DOHH2 (cell line): Measurements from ENCODE around the gene SP9.
A peak's percentile ranks its signal among the peaks of the same experiment; 100 is the strongest.

Source experiments
- H3F3A ChIP-seq: fragments of 200-600 bp; sonication (generic), shearing (Covaris generic); 2 replicates; pipeline ENCODE4 v1.6.0; 2016; ENCODE audit warnings: antibody characterized with exemption, mild to moderate bottlenecking; ENCODE audit not compliant: control insufficient read depth, insufficient read depth
- H3K27ac ChIP-seq: fragments of 200-600 bp; sonication (generic); 2 replicates; pipeline ENCODE4 v1.5.1; 2014; ENCODE audit warnings: low read depth, mild to moderate bottlenecking, low read length, moderate library complexity
- H3K27me3 ChIP-seq: fragments of 200-600 bp; sonication (generic); 2 replicates; pipeline ENCODE4 v1.6.1; 2014; ENCODE audit warnings: mild to moderate bottlenecking, low read length, mixed read lengths; ENCODE audit not compliant: control insufficient read depth
- H3K36me3 ChIP-seq: fragments of 200-600 bp; sonication (generic); 2 replicates; pipeline ENCODE4 v1.6.1; 2014; ENCODE audit warnings: mild to moderate bottlenecking, low read length, moderate library complexity, mixed read lengths; ENCODE audit not compliant: control insufficient read depth
- H3K4me1 ChIP-seq: fragments of 200-600 bp; sonication (generic); 2 replicates; pipeline ENCODE4 v1.6.1; 2014; ENCODE audit warnings: mild to moderate bottlenecking, low read length, mixed read lengths; ENCODE audit not compliant: control insufficient read depth
- H3K4me2 ChIP-seq: fragments of 200-600 bp; sonication (generic); 2 replicates; pipeline ENCODE4 v1.6.0; 2014; ENCODE audit warnings: mild to moderate bottlenecking, low read length, moderate library complexity
- H3K4me3 ChIP-seq: fragments of 200-600 bp; sonication (generic); 2 replicates; pipeline ENCODE4 v1.5.1; 2014; ENCODE audit warnings: mild to moderate bottlenecking, low read length, mixed read lengths
- H3K79me2 ChIP-seq: fragments of 200-600 bp; sonication (generic); 2 replicates; pipeline ENCODE4 v1.6.1; 2014; ENCODE audit warnings: mild to moderate bottlenecking, low read length, mixed read lengths; ENCODE audit not compliant: control insufficient read depth
- H3K9me2 ChIP-seq: fragments of 200-600 bp; sonication (generic); replicated peaks from 2 replicates; pipeline ENCODE4 v1.6.1; 2014; ENCODE audit warnings: mild to moderate bottlenecking, low read length, mixed read lengths; ENCODE audit not compliant: control insufficient read depth
- H3K9me3 ChIP-seq: fragments of 200-600 bp; sonication (generic); 2 replicates; pipeline ENCODE4 v1.6.1; 2014; ENCODE audit warnings: antibody characterized with exemption, low read length, mixed read lengths; ENCODE audit not compliant: control insufficient read depth, insufficient read depth
- H4K20me1 ChIP-seq: fragments of 200-600 bp; sonication (generic); 2 replicates; pipeline ENCODE4 v1.6.0; 2014; ENCODE audit warnings: low read depth, mild to moderate bottlenecking, antibody characterized with exemption, low read length, moderate library complexity; ENCODE audit not compliant: control insufficient read depth, insufficient read depth
- EZH2phosphoT487 ChIP-seq: fragments of 200-600 bp; sonication (generic); IDR thresholded peaks from 2 replicates; pipeline ENCODE4 v1.6.1; 2017; ENCODE audit warnings: borderline replicate concordance, mild to moderate bottlenecking, antibody characterized with exemption, low read length, moderate library complexity, mixed read lengths
- TF ChIP-seq, protein P1 (sequence below): fragments of 200-600 bp; sonication (generic); IDR thresholded peaks from one replicate; pipeline ENCODE4 v1.5.1; 2014; ENCODE audit warnings: antibody characterized with exemption, mild to moderate bottlenecking, low read depth, low read length; ENCODE audit not compliant: poor library complexity, severe bottlenecking

The SP9 gene

DNA sequence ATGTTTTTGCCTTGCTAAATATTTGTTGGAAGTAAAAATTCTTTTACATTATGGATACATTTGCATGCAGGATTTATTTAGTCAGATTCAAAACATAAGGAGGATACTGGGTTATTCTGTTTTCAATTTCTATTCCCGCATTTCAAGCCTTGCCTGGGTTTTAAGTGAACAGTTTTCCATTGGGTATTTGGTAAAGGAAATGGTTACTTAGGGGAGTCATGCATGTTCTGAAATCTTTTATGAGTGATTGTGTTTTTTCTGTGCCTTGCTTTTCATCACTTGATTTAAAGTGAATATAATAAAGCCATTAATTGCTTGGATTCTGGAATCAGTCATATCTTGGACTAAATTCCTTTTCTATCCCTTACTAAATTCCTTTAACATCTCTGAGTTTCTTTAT lies 12.0 kb upstream of the SP9 start:
- H3K79me2 ChIP-seq: no peaks in the 10 kb centered on the region
- H3K4me2 ChIP-seq: no peak overlapping the region
- no peaks in the 10 kb centered on the region for H3K9me2 ChIP-seq
- H3K36me3 ChIP-seq: no peaks in the 10 kb centered on the region
- H3K4me1 ChIP-seq: peaks cover 11% of the 10 kb centered on the region
- H4K20me1 ChIP-seq: no peaks in the 10 kb centered on the region
- H3K27ac ChIP-seq: no peak overlapping the region
- no peak overlapping the region for H3K4me3 ChIP-seq
- TF ChIP-seq, protein P1, sequence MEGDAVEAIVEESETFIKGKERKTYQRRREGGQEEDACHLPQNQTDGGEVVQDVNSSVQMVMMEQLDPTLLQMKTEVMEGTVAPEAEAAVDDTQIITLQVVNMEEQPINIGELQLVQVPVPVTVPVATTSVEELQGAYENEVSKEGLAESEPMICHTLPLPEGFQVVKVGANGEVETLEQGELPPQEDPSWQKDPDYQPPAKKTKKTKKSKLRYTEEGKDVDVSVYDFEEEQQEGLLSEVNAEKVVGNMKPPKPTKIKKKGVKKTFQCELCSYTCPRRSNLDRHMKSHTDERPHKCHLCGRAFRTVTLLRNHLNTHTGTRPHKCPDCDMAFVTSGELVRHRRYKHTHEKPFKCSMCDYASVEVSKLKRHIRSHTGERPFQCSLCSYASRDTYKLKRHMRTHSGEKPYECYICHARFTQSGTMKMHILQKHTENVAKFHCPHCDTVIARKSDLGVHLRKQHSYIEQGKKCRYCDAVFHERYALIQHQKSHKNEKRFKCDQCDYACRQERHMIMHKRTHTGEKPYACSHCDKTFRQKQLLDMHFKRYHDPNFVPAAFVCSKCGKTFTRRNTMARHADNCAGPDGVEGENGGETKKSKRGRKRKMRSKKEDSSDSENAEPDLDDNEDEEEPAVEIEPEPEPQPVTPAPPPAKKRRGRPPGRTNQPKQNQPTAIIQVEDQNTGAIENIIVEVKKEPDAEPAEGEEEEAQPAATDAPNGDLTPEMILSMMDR: no peak
- no peak for TF ChIP-seq EZH2phosphoT487
- peaks cover 16% of the 10 kb centered on the region for H3K27me3 ChIP-seq
- H3F3A ChIP-seq: no peaks in the 10 kb centered on the region; the same call in 1 of the 2 replicates
- no peaks in the 10 kb centered on the region for H3K9me3 ChIP-seq

- H3K9me3 ChIP-seq: no peaks in the 10 kb centered on the region
- H3K27ac ChIP-seq: no peak overlapping the region
- H3K4me1 ChIP-seq: peaks cover 11% of the 10 kb centered on the region
- no peaks in the 10 kb centered on the region for H3K9me2 ChIP-seq
- H3K36me3 ChIP-seq: no peaks in the 10 kb centered on the region
- H4K20me1 ChIP-seq: no peaks in the 10 kb centered on the region
- H3F3A ChIP-seq: no peaks in the 10 kb centered on the region; the same call in 1 of the 2 replicates
- H3K27me3 ChIP-seq: peaks cover 29% of the 10 kb centered on the region
- H3K4me2 ChIP-seq: no peak overlapping the region
- no peak for TF ChIP-seq EZH2phosphoT487
- TF ChIP-seq, protein P1: no peak
- no peaks in the 10 kb centered on the region for H3K79me2 ChIP-seq
- H3K4me3 ChIP-seq: no peak overlapping the region
Measured at GRCh38 chr2:174324530-174324929, 10.2 kb upstream of the SP9 start.

DNA sequence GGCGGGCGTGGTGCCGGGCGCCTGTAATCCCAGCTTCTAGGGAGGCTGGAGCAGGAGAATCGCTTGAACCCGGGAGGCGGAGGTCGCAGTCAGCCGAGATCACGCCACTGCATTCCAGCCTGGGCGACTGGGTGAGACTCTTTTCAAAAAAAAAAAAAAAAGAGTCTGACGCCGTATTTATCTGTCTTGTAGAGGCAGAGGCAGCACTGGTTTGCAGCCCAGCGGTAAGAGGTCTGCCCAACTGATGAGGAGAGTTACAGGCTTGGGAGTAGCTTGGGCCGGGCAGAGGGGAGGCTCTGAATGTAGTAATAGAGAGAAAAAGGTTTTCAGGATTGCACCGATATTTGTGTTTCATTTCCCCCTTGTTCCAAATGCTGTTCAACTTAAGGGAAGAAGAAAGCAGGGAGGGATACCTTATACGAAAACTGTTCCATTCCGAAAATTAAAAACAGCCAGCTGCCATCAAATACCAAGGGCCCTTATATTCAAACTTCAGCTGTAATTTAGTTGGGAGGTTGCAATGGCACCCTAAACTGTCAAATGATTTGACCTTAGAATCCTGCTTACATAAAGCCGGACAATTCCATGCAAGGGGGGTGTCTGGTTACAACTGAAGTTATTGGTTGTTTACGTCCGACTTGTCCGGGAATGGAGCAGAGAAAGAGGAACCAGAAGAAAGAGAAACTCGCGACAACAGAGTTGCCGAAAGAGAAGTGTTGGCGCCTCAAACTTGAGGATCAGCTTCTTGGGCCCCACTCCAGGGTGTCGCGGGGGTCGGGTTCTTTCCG lies 9.2 kb upstream of the SP9 start:
- Histone ChIP-seq H3K36me3 (no peaks in the 10 kb centered on the region), H3K79me2 (no peaks in the 10 kb centered on the region), H3K4me3 (peak overlapping the region; percentile 60), H3K27me3 (peaks cover 37% of the 10 kb centered on the region), H3K4me1 (peaks cover 11% of the 10 kb centered on the region), H3K4me2 (peak overlapping the region; percentile 87), H4K20me1 (no peaks in the 10 kb centered on the region), H3K9me2 (no peaks in the 10 kb centered on the region), H3K27ac (no peak overlapping the region), H3F3A (no peaks in the 10 kb centered on the region; the same call in 1 of the 2 replicates), H3K9me3 (no peaks in the 10 kb centered on the region)
- TF ChIP-seq, protein P1: no peak
- TF ChIP-seq EZH2phosphoT487: no peak
